GM23248 (cell line): ENCODE results near the gene CTAG1A.
"Not testable (repeated sequence)": the region's sequence is repeated elsewhere in the genome, so short reads cannot be mapped to it uniquely, and the experiment has no call there.

Experiments
- EZH2 ChIP-seq: fragments of 200-600 bp; sonication (generic); IDR thresholded peaks from 2 replicates; pipeline ENCODE4 v1.6.1; 2018; ENCODE audit warnings: antibody characterized with exemption, mild to moderate bottlenecking; ENCODE audit not compliant: insufficient read depth, poor library complexity, severe bottlenecking
- EZH2phosphoT487 ChIP-seq: fragments of 200-600 bp; sonication (generic); IDR thresholded peaks from 2 replicates; pipeline ENCODE4 v1.6.1; 2018; ENCODE audit warnings: antibody characterized with exemption, moderate library complexity, mild to moderate bottlenecking, low read depth; ENCODE audit not compliant: insufficient read depth

DNA sequence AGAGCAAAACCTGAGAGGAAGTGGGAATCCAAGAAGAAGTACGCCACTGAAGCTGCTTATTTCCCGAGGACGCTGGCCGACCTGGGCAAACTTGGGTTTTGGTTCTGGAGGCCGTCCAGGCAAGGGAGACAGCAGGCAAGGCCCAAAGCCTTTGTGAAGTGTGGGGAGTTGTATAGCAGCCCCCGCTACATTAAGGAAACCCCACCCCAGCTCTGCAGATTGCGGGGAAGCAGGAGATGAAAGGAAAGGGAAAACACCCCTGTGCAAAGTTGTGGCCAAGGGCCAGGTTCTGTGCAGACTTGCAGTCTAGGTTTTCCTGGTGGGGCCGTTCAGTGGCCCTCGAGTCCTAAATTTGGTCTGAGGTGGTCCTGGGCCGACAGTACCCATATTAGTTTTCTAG, 11.9 kb upstream of the CTAG1A start:
- not testable (repeated sequence) for TF ChIP-seq EZH2, EZH2phosphoT487
